Small intestine (tissue), 7 donors: ENCODE results near the gene EHMT1. TPM values are rescaled to one million over a fixed set of nuclear protein-coding genes. Genes with fewer than 3 reads are reported as not detected.

ENCODE experiments used
- DNase-seq, 2 donors: peaks; one replicate each; pipeline versions ENCODE4 v3.0.0 to v3.0.0-alpha.2; 2013
- FAIRE-seq: peaks from 2 replicates; lab custom pipeline; 2012; peaks lifted over from hg19 to GRCh38; lab: Jason Lieb, UNC
- H3K27ac ChIP-seq, 3 donors: one replicate each; pipeline ENCODE4 v1.5.1; 2013; ENCODE audit warnings: low read length in 2 of 3, mild to moderate bottlenecking in 2 of 3, control low read depth in 1 of 3, inconsistent platforms in 1 of 3, low read depth in 1 of 3, moderate library complexity in 1 of 3
- H3K27me3 ChIP-seq, 3 donors: one replicate each; pipeline ENCODE4 v1.6.1; 2013; ENCODE audit warnings: low read length in 3 of 3, inconsistent platforms in 1 of 3; ENCODE audit not compliant: control insufficient read depth in 3 of 3, insufficient read depth in 3 of 3
- H3K36me3 ChIP-seq, 3 donors: one replicate each; pipeline ENCODE4 v1.6.1; 2013; ENCODE audit warnings: low read length in 3 of 3, inconsistent platforms in 1 of 3, low read depth in 1 of 3, mild to moderate bottlenecking in 1 of 3, moderate library complexity in 1 of 3; ENCODE audit not compliant: control insufficient read depth in 3 of 3, insufficient read depth in 2 of 3
- H3K4me1 ChIP-seq, 3 donors: one replicate each; pipeline ENCODE4 v1.6.1; 2013; ENCODE audit warnings: low read length in 2 of 3, inconsistent platforms in 1 of 3, low read depth in 1 of 3, mild to moderate bottlenecking in 1 of 3, moderate library complexity in 1 of 3; ENCODE audit not compliant: control insufficient read depth in 3 of 3, insufficient read depth in 2 of 3
- H3K4me3 ChIP-seq, 3 donors: one replicate each; pipeline ENCODE4 v1.5.1; 2013; ENCODE audit warnings: low read length in 3 of 3, control low read depth in 1 of 3, inconsistent platforms in 1 of 3, low read depth in 1 of 3, mild to moderate bottlenecking in 1 of 3, moderate library complexity in 1 of 3
- H3K9me3 ChIP-seq, 2 donors: one replicate each; pipeline ENCODE4 v1.6.1; 2013; ENCODE audit warnings: low read depth in 1 of 2, low read length in 1 of 2; ENCODE audit not compliant: control insufficient read depth in 2 of 2, insufficient read depth in 1 of 2
- WGBS, 3 donors: extraction: QIAGEN DNeasy Blood & Tissue Kit; methylation state at CpG; one replicate each; pipeline ENCODE4 v1.1.7; 2013; 5-methylcytosine and 5-hydroxymethylcytosine counted together
- polyA plus RNA-seq, 4 donors: library from polyadenylated mRNA; stranded (reverse) in 3 of 4; unstranded in 1 of 4; fragments of 200-250 nt in 3 of 4; fragments of 120-200 nt in 1 of 4; gene quantifications; one replicate each; pipeline versions ENCODE4 v1.2.1 to v1.2.3, GENCODE V29; 2013
- donor health status: healthy with polysubstance abuse.
- donor health status: control.
- donor health status: control.
- donor health status: Bipolar disorder and iron deficiency.
- donor health status: healthy.

Gene EHMT1
- polyA plus RNA-seq, 4 donors, result 35.2 to 53.9 (median 39.1) TPM

- peaks cover 0 to 3% (median 0%) of the 10 kb centered on the region in 3 donors for H3K4me1 ChIP-seq
- no peak overlapping the region for H3K27ac ChIP-seq
- H3K36me3 ChIP-seq, result peaks cover 7 to 63% (median 15%) of the 10 kb centered on the region in 3 donors
- DNase-seq, result no peak
- FAIRE-seq, result no peak
- H3K4me3 ChIP-seq, result no peak overlapping the region
- no peaks in the 10 kb centered on the region for H3K9me3 ChIP-seq
- whole genome bisulfite sequencing, 3 donors, result 82 to 84% (median 82%) methylated on average over 17 of the region's 17 CpGs
- no peaks in the 10 kb centered on the region for H3K27me3 ChIP-seq
These were observed 145.4 kb downstream of the EHMT1 start for GRCh38 chr9:137764171-137764671.

DNA sequence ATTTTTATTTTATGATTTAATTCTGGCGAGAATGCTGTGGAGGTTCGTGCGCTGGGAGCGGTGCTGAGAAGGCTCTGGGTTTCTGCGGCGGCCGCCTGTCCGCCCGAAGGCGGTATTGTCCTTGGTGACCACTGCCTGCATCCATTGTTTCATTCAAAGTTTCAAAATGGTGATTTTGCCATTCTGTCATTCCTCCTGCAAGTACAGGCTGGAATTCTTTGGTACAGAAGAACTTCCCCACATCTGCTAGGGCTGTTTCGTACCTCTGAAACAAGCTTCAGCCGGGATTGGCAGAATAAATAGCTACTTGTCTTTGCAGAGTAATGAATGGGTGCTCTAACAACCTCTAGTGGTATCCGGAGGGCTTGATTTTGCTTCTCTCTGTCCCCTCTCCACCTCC, 146.2 kb downstream of the EHMT1 start:
- Histone ChIP-seq H3K4me1 (peaks cover 0 to 3% (median 0%) of the 10 kb centered on the region in 3 donors), H3K27ac (no peak overlapping the region), H3K9me3 (peaks cover 0 to 6% of the 10 kb centered on the region in 2 donors), H3K27me3 (no peaks in the 10 kb centered on the region), H3K36me3 (peaks cover 7 to 58% (median 11%) of the 10 kb centered on the region in 3 donors), H3K4me3 (no peak overlapping the region)
- DNase-seq, result no peak
- WGBS, 3 donors, result 90 to 95% (median 93%) methylated on average over 13 of the region's 13 CpGs
- FAIRE-seq, result no peak

- WGBS, 3 donors, result 80 to 94% (median 83%) methylated on average over 13 of the region's 13 CpGs
- no peak overlapping the region for H3K4me3 ChIP-seq
- H3K27ac ChIP-seq, result no peak overlapping the region
- H3K9me3 ChIP-seq, result peaks cover 0 to 10% of the 10 kb centered on the region in 2 donors
- DNase-seq (no peak), FAIRE-seq (no peak)
- peaks cover 6 to 56% (median 11%) of the 10 kb centered on the region in 3 donors for H3K36me3 ChIP-seq
- H3K4me1 ChIP-seq, result peaks cover 0 to 3% (median 0%) of the 10 kb centered on the region in 3 donors
- no peaks in the 10 kb centered on the region for H3K27me3 ChIP-seq
These were observed 146.7 kb downstream of the EHMT1 start for GRCh38 chr9:137765536-137765935.

DNA sequence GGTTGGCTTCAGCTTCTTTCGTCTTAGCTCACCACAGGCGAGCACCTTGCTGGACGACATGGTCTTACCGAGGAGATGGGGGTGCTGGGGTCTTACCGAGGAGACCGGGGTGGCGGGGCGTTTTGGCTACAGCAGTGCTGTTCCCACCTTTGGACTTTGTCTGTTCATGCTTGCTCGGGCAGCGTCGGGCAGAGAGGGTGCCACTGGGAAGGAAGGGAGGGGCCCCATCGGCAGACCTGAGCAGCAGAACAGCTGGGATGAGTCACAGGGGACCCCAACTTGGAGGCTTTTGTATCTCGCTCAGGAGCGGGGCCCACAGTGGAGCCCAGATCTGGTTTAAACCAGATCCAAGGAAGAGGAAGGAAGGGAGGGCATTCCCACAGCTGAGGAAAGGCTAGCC, 152.8 kb downstream of the EHMT1 start:
- peaks cover 0 to 1% (median 0%) of the 10 kb centered on the region in 3 donors for H3K4me1 ChIP-seq
- H3K36me3 ChIP-seq, result peaks cover 5 to 62% (median 13%) of the 10 kb centered on the region in 3 donors
- peaks cover 0 to 12% of the 10 kb centered on the region in 2 donors for H3K9me3 ChIP-seq
- WGBS, 3 donors, result 43 to 70% (median 53%) methylated on average over 14 of the region's 14 CpGs
- no peak for FAIRE-seq
- no peak overlapping the region for H3K27ac ChIP-seq
- no peak overlapping the region for H3K4me3 ChIP-seq
- DNase-seq, result peak; percentile 14 to 73
- no peaks in the 10 kb centered on the region for H3K27me3 ChIP-seq

- 90 to 92% (median 92%) methylated on average over 12 of the region's 12 CpGs for WGBS, 3 donors
- Histone ChIP-seq H3K36me3 (peaks cover 7 to 60% (median 13%) of the 10 kb centered on the region in 3 donors), H3K4me1 (peaks cover 0 to 1% (median 0%) of the 10 kb centered on the region in 3 donors), H3K4me3 (no peak overlapping the region), H3K27me3 (no peaks in the 10 kb centered on the region), H3K27ac (no peak overlapping the region), H3K9me3 (peaks cover 0 to 12% of the 10 kb centered on the region in 2 donors)
- DNase-seq, result no peak
- FAIRE-seq, result no peak
These were observed 153.6 kb downstream of the EHMT1 start for GRCh38 chr9:137772281-137772873.

GRCh38 chr9:137774775-137775386, 156.1 kb downstream of the EHMT1 start:
- no peak for DNase-seq
- Histone ChIP-seq H3K9me3 (peaks cover 0 to 7% of the 10 kb centered on the region in 2 donors), H3K27me3 (no peaks in the 10 kb centered on the region), H3K36me3 (peaks cover 14 to 76% (median 18%) of the 10 kb centered on the region in 3 donors), H3K4me3 (no peak overlapping the region), H3K27ac (no peak overlapping the region), H3K4me1 (peaks cover 0 to 1% (median 0%) of the 10 kb centered on the region in 3 donors)
- FAIRE-seq, result no peak
- 96 to 97% (median 96%) methylated on average over 23 to 24 of the region's 24 CpGs for WGBS, 3 donors

DNA sequence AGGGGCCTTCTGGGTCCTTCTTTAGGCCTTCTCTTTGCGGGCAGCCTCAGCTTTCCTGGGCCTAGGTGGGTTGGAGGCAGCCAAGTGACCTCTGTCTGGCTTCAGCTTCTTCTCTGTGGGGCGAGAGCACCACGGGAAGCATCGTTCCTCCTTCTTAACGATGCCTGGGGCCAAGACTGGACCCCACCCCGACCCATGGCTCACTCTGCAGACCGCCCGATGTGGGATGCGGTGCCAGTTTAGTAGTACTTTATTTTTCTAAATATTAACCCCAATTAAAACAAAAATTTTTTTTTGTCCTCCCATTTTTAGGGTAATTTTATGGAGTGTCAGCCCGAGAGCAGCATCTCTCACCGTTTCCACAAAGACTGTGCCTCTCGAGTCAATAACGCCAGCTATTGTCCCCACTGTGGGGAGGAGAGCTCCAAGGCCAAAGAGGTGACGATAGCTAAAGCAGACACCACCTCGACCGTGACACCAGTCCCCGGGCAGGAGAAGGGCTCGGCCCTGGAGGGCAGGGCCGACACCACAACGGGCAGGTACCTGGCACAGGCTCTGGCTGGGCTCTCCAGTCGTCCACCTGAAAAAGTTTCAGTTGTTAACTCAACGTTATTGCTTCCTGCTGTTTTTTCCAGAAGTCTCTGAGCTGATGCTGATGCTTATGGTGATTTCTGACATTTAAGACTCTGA, 157.6 kb downstream of the EHMT1 start:
- FAIRE-seq (no peak), DNase-seq (no peak)
- no peaks in the 10 kb centered on the region for H3K27me3 ChIP-seq
- 94 to 96% (median 95%) methylated on average over 22 of the region's 22 CpGs for WGBS, 3 donors
- no peaks in the 10 kb centered on the region for H3K9me3 ChIP-seq
- H3K4me3 ChIP-seq, result no peak overlapping the region
- peaks cover 11 to 72% (median 14%) of the 10 kb centered on the region in 3 donors for H3K36me3 ChIP-seq
- peaks cover 0 to 1% (median 0%) of the 10 kb centered on the region in 3 donors for H3K4me1 ChIP-seq
- H3K27ac ChIP-seq, result no peak overlapping the region

DNA sequence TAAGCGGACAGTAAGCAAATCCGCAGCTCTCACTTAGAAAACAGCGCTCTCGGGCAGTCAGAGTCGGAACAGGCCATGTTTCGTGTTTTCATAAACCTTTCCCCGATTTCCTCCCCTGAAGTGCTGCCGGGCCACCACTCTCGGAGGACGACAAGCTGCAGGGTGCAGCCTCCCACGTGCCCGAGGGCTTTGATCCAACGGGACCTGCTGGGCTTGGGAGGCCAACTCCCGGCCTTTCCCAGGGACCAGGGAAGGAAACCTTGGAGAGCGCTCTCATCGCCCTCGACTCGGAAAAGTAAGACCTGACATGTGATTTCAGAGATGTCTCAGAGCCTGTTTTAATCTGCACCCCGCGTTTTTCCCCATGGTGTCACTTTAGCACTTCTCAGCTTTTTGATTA, 159.0 kb downstream of the EHMT1 start:
- H3K36me3 ChIP-seq, result peaks cover 15 to 73% (median 15%) of the 10 kb centered on the region in 3 donors
- FAIRE-seq, result no peak

More for the DNA sequence above, 159.0 kb downstream of the EHMT1 start:
- Histone ChIP-seq H3K27me3 (no peaks in the 10 kb centered on the region), H3K4me1 (no peaks in the 10 kb centered on the region), H3K27ac (no peak overlapping the region), H3K9me3 (no peaks in the 10 kb centered on the region), H3K4me3 (no peak overlapping the region)
- DNase-seq, result no peak
- 93 to 95% (median 94%) methylated on average over 20 of the region's 20 CpGs for WGBS, 3 donors
